AG09309 (cell line): ENCODE measurements around the gene ARFGEF2.

Experiments
- DNase-seq: peaks from one replicate; pipeline ENCODE4 v3.0.0-alpha.2; 2010; ENCODE audit warnings: low read depth
- H3K4me3 ChIP-seq: 2 replicates; pipeline ENCODE4 v1.5.1; 2011; ENCODE audit warnings: mild to moderate bottlenecking, low read depth, low read length, moderate library complexity; ENCODE audit not compliant: control insufficient read depth
- TF ChIP-seq, protein P1 (sequence below): IDR thresholded peaks from 2 replicates; pipeline ENCODE4 v1.5.1; 2011; ENCODE audit warnings: mild to moderate bottlenecking, low read depth, low read length, inconsistent platforms; ENCODE audit not compliant: insufficient read depth, control insufficient read depth; ENCODE audit errors: missing control alignments

ARFGEF2 gene

DNA sequence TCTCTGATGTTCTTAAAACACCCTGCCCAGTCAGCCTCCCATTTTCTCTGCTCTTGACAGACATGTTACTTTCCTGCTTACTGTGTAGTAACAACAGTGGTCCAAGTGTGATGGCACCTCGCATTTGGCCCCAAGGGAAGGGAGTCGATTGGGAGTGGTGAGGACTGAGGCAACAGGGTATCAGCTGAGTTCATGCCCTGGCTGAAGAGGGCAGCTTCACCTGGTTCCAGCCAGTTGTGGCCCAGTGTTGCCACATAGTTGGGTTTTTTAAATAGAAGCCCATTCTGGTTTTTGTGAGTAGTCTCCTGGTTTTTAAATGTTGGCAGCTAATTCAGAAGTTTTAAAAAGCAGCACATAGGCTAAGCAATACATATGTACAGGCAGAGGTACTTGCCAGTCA is 37.2 kb downstream of the ARFGEF2 start:
- H3K4me3 ChIP-seq = no peak overlapping the region
- DNase-seq = no peak
- TF ChIP-seq, protein P1, sequence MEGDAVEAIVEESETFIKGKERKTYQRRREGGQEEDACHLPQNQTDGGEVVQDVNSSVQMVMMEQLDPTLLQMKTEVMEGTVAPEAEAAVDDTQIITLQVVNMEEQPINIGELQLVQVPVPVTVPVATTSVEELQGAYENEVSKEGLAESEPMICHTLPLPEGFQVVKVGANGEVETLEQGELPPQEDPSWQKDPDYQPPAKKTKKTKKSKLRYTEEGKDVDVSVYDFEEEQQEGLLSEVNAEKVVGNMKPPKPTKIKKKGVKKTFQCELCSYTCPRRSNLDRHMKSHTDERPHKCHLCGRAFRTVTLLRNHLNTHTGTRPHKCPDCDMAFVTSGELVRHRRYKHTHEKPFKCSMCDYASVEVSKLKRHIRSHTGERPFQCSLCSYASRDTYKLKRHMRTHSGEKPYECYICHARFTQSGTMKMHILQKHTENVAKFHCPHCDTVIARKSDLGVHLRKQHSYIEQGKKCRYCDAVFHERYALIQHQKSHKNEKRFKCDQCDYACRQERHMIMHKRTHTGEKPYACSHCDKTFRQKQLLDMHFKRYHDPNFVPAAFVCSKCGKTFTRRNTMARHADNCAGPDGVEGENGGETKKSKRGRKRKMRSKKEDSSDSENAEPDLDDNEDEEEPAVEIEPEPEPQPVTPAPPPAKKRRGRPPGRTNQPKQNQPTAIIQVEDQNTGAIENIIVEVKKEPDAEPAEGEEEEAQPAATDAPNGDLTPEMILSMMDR = no peak

DNA sequence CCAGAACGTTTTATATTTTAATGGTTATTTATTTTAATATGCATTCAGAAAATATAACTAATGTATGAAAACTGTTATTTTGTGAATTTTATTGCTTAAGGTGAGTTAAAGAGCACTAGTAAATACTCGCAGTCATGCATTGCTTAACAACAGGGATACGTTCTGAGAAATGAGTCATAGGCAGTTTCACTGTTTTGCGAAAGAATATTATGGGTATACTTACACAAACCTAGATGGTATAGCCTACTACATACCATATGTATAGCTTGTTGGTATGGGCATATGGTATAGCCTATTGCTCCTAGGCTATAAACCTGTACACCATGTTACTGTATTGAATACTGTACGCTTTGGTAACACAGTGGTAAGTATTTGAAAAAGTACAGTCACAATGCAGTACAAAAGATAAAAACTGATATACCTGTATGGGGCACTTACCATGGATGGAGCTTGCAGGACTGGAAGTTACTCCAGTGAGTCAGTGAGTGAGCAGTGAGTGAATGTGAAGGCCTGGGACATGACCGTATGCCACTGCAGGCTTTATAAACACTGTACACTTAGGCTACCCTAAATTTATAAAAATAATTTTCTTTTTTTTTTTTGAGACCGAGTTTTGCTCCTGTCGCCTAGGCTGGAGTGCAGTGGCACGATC is 38.5 kb downstream of the ARFGEF2 start:
- no peak overlapping the region for H3K4me3 ChIP-seq
- TF ChIP-seq, protein P1 = no peak
- no peak for DNase-seq

GRCh38 chr20:48962421-48962820 is 40.9 kb downstream of the ARFGEF2 start:
- TF ChIP-seq, protein P1 = no peak

DNA sequence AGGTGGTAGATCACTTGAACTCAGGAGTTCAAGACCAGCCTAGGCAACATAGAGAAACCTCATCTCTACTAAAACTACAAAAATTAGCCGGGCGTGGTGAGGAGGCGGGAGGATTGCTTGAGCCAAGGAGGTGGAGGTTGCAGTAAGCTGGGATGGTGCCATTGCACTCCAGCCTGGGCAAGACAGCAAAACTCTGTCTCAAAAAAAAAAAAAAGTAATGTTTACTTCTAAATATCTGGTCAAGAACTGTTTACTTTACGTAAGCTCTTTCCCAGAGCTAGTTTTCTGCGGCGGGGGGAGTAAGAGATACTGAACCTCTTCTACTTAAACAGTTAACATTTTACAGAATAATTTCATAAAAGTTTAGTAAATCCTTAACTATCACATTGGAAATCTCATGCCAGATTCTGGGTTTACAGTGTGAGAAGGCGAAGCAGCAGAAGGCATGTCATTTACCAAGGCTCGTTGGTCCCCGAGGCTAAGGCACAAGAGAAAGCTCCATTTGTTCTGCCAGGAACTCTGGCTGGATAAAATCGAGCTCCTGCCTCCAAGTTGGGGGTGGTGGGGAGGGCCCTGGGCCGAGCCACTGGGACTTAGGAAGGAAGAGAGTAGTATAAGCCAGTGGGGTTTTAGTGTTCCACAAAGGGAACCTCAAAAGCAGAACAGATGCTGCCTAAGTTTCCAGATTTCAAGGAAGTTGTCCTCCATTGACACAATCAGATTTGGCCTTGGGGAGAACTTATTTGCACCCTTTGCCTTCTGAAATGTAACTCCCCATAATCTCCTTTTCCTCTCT is 41.7 kb downstream of the ARFGEF2 start:
- DNase-seq = no peak
- TF ChIP-seq, protein P1 = no peak
- H3K4me3 ChIP-seq = no peak overlapping the region

More at GRCh38 chr20:48962421-48962820, 40.9 kb downstream of the ARFGEF2 start:
- DNase-seq = no peak
- H3K4me3 ChIP-seq = no peak overlapping the region

- peak; percentile 11 for DNase-seq
- H3K4me3 ChIP-seq = no peak overlapping the region
- TF ChIP-seq, protein P1 = no peak
These were observed 43.8 kb downstream of the ARFGEF2 start for GRCh38 chr20:48965189-48965910.

DNA sequence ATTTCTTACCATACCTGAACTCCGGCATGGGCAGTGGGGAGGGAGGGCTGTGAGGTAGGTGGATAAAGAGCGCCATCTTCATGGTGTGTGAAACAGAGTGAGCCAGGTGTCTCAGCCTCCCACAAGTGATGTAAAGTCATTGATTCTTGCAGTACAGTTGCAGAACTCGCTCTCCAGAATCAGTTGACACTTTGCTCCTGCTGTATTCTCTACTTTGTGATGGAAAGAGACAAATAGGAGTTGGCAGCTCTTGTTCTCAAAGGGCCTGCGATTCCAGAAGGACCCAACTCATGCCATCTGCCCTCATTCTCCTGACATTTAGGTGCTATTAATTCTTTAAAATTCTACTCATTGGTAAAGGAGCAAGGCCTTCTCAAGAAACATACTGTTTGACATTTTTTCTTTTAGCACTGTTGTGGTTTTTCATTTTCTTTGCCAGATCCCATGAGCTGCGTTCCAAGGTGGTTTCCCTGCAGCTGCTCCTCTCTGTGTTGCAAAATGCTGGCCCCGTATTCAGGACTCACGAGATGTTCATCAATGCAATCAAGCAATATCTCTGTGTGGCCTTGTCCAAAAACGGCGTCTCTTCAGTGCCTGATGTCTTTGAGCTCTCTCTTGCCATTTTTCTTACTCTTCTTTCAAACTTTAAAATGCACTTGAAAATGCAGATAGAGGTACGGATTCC is 49.3 kb downstream of the ARFGEF2 start:
- TF ChIP-seq, protein P1 = no peak
- no peak for DNase-seq
- no peak overlapping the region for H3K4me3 ChIP-seq
